Fibroblast of lung (primary cell): ENCODE data around the gene GPAT2.
"Not testable (repeated sequence)": the region's sequence is repeated elsewhere in the genome, so short reads cannot be mapped to it uniquely, and the experiment has no call there.

Experiments used
- EZH2 ChIP-seq: IDR thresholded peaks from 2 replicates; pipeline ENCODE4 v1.5.1; 2012; ENCODE audit warnings: low read length, control low read depth, mild to moderate bottlenecking; ENCODE audit errors: missing control alignments
- TF ChIP-seq, protein P1 (sequence below), 2 donors: IDR thresholded peaks in 1 of 2; conservative IDR thresholded peaks in 1 of 2; 1 replicate in 1 of 2; 2 replicates in 1 of 2; pipeline ENCODE4 v1.5.1; 2011 to 2012; ENCODE audit warnings: low read length in 2 of 2, control low read depth in 1 of 2, inconsistent platforms in 1 of 2, low read depth in 1 of 2, mild to moderate bottlenecking in 1 of 2

GRCh38 chr2:96049049-96049916 lies 14.6 kb upstream of the GPAT2 start:
- TF ChIP-seq, protein P1, sequence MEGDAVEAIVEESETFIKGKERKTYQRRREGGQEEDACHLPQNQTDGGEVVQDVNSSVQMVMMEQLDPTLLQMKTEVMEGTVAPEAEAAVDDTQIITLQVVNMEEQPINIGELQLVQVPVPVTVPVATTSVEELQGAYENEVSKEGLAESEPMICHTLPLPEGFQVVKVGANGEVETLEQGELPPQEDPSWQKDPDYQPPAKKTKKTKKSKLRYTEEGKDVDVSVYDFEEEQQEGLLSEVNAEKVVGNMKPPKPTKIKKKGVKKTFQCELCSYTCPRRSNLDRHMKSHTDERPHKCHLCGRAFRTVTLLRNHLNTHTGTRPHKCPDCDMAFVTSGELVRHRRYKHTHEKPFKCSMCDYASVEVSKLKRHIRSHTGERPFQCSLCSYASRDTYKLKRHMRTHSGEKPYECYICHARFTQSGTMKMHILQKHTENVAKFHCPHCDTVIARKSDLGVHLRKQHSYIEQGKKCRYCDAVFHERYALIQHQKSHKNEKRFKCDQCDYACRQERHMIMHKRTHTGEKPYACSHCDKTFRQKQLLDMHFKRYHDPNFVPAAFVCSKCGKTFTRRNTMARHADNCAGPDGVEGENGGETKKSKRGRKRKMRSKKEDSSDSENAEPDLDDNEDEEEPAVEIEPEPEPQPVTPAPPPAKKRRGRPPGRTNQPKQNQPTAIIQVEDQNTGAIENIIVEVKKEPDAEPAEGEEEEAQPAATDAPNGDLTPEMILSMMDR (conservative IDR thresholded peaks at IDR 0.05 in 1 of 2, IDR thresholded peaks at IDR 0.05 in 1 of 2; ENCODE audit: low read depth in 1 of 2, low read length in 2 of 2), result not testable (repeated sequence)
- TF ChIP-seq EZH2, result not testable (repeated sequence)
